Mucosa of rectum (tissue), 2 donors: ENCODE data around the gene LYPD6.
"Not testable (repeated sequence)": the region's sequence is repeated elsewhere in the genome, so short reads cannot be mapped to it uniquely, and the experiment has no call there.

Source experiments
- H3K27ac ChIP-seq, 2 donors: one replicate each; pipeline ENCODE4 v1.7.0; 2013; ENCODE audit warnings: inconsistent platforms in 2 of 2, low read depth in 2 of 2, low read length in 2 of 2
- H3K27me3 ChIP-seq, 2 donors: one replicate each; pipeline ENCODE4 v1.7.0; 2013; ENCODE audit warnings: low read length in 2 of 2; ENCODE audit not compliant: control insufficient read depth in 2 of 2, insufficient read depth in 2 of 2
- H3K36me3 ChIP-seq, 2 donors: one replicate each; pipeline ENCODE4 v1.7.0; 2013; ENCODE audit warnings: low read length in 2 of 2; ENCODE audit not compliant: control insufficient read depth in 2 of 2, insufficient read depth in 2 of 2
- H3K4me1 ChIP-seq, 2 donors: one replicate each; pipeline ENCODE4 v1.7.0; 2013; ENCODE audit warnings: low read length in 2 of 2, mild to moderate bottlenecking in 1 of 2; ENCODE audit not compliant: control insufficient read depth in 2 of 2, insufficient read depth in 2 of 2
- H3K4me3 ChIP-seq, 2 donors: one replicate each; pipeline ENCODE4 v1.7.0; 2013; ENCODE audit warnings: low read length in 2 of 2
- H3K9ac ChIP-seq, 2 donors: one replicate each; pipeline ENCODE4 v1.7.0; 2013; ENCODE audit warnings: low read length in 2 of 2, low read depth in 1 of 2, mild to moderate bottlenecking in 1 of 2
- H3K9me3 ChIP-seq, 2 donors: one replicate each; pipeline ENCODE4 v1.7.0; 2013; ENCODE audit warnings: low read length in 2 of 2; ENCODE audit not compliant: control insufficient read depth in 2 of 2
- donor health status: healthy.
- donor health status: Normal muscosa, but diverticular disease.

Gene LYPD6

GRCh38 chr2:149488706-149489440 is 158.5 kb downstream of the LYPD6 start:
- no peaks in the 10 kb centered on the region for H3K9me3 ChIP-seq
- no peaks in the 10 kb centered on the region for H3K27me3 ChIP-seq
- no peaks in the 10 kb centered on the region for H3K4me1 ChIP-seq
- no peak overlapping the region for H3K9ac ChIP-seq
- no peak overlapping the region for H3K27ac ChIP-seq
- H3K4me3 ChIP-seq, result no peak overlapping the region
- H3K36me3 ChIP-seq, result no peaks in the 10 kb centered on the region

- H3K9ac ChIP-seq, result no peak overlapping the region
- no peak overlapping the region for H3K27ac ChIP-seq
- H3K36me3 ChIP-seq, result no peaks in the 10 kb centered on the region
- H3K4me3 ChIP-seq, result no peak overlapping the region
- H3K4me1 ChIP-seq, result no peaks in the 10 kb centered on the region
- no peaks in the 10 kb centered on the region for H3K27me3 ChIP-seq
- no peaks in the 10 kb centered on the region for H3K9me3 ChIP-seq
Observed at GRCh38 chr2:149489452-149489851, 159.1 kb downstream of the LYPD6 start.

- Histone ChIP-seq H3K4me1 (no peaks in the 10 kb centered on the region), H3K36me3 (no peaks in the 10 kb centered on the region), H3K27me3 (no peaks in the 10 kb centered on the region), H3K27ac (no peak overlapping the region), H3K9me3 (no peaks in the 10 kb centered on the region), H3K9ac (no peak overlapping the region), H3K4me3 (no peak overlapping the region)
Observed at GRCh38 chr2:149490296-149490695, 159.9 kb downstream of the LYPD6 start.

- no peaks in the 10 kb centered on the region for H3K27me3 ChIP-seq
- no peaks in the 10 kb centered on the region for H3K36me3 ChIP-seq
- H3K9me3 ChIP-seq, result no peaks in the 10 kb centered on the region
- H3K4me3 ChIP-seq, result no peak overlapping the region
- no peaks in the 10 kb centered on the region for H3K4me1 ChIP-seq
- no peak overlapping the region for H3K9ac ChIP-seq
- no peak overlapping the region for H3K27ac ChIP-seq
Observed at GRCh38 chr2:149492923-149493322, 162.5 kb downstream of the LYPD6 start.

GRCh38 chr2:149499204-149499603 is 168.8 kb downstream of the LYPD6 start:
- H3K4me3 ChIP-seq, H3K27ac ChIP-seq, H3K27me3 ChIP-seq, H3K4me1 ChIP-seq, H3K9ac ChIP-seq, H3K9me3 ChIP-seq, H3K36me3 ChIP-seq: not testable (repeated sequence)

- H3K4me3 ChIP-seq, H3K27me3 ChIP-seq, H3K36me3 ChIP-seq, H3K9me3 ChIP-seq, H3K9ac ChIP-seq, H3K27ac ChIP-seq, H3K4me1 ChIP-seq: not testable (repeated sequence)
Observed at GRCh38 chr2:149506808-149507207, 176.4 kb downstream of the LYPD6 start.

GRCh38 chr2:149507974-149508373 is 177.6 kb downstream of the LYPD6 start:
- H3K9ac ChIP-seq, result no peak overlapping the region
- H3K9me3 ChIP-seq, result no peaks in the 10 kb centered on the region
- no peaks in the 10 kb centered on the region for H3K27me3 ChIP-seq
- no peaks in the 10 kb centered on the region for H3K36me3 ChIP-seq
- no peaks in the 10 kb centered on the region for H3K4me1 ChIP-seq
- no peak overlapping the region for H3K27ac ChIP-seq
- no peak overlapping the region for H3K4me3 ChIP-seq

- H3K27me3 ChIP-seq, result peaks cover 0 to 3% of the 10 kb centered on the region in 2 donors
- H3K4me3 ChIP-seq, result no peak overlapping the region
- H3K4me1 ChIP-seq, result no peaks in the 10 kb centered on the region
- H3K9ac ChIP-seq, result no peak overlapping the region
- H3K9me3 ChIP-seq, result no peaks in the 10 kb centered on the region
- no peaks in the 10 kb centered on the region for H3K36me3 ChIP-seq
- H3K27ac ChIP-seq, result no peak overlapping the region
Observed at GRCh38 chr2:149513461-149513860, 183.1 kb downstream of the LYPD6 start.
